Loucy (cell line): ENCODE data around the gene PLA2G4D.

Experiments used
- H2AFZ ChIP-seq: fragments of 200-600 bp; sonication (generic); 2 replicates; pipeline ENCODE4 v1.6.0; 2016; ENCODE audit warnings: antibody characterized with exemption, mild to moderate bottlenecking, low read length, moderate library complexity
- H3F3A ChIP-seq: fragments of 200-600 bp; 2 replicates; pipeline ENCODE4 v1.6.0; 2016; ENCODE audit warnings: antibody characterized with exemption, low read depth, mild to moderate bottlenecking
- H3K27me3 ChIP-seq: fragments of 200-600 bp; sonication (generic); 2 replicates; pipeline ENCODE4 v1.6.1; 2014; ENCODE audit warnings: low read length, mild to moderate bottlenecking; ENCODE audit not compliant: insufficient read depth, poor library complexity, severe bottlenecking
- H3K36me3 ChIP-seq: fragments of 200-600 bp; sonication (generic); 2 replicates; pipeline ENCODE4 v1.6.1; 2016; ENCODE audit warnings: low read length; ENCODE audit not compliant: insufficient read depth
- H3K4me1 ChIP-seq: fragments of 200-600 bp; sonication (generic); 2 replicates; pipeline ENCODE4 v1.5.1; 2014; ENCODE audit warnings: low read length, mild to moderate bottlenecking; ENCODE audit not compliant: insufficient read depth, poor library complexity, severe bottlenecking
- H3K4me2 ChIP-seq: fragments of 200-600 bp; sonication (generic); 2 replicates; pipeline ENCODE4 v1.6.0; 2014; ENCODE audit warnings: antibody characterized with exemption, low read length, low read depth, mild to moderate bottlenecking; ENCODE audit not compliant: poor library complexity, severe bottlenecking
- H3K4me3 ChIP-seq: fragments of 200-600 bp; sonication (generic); 2 replicates; pipeline ENCODE4 v1.5.1; 2014; ENCODE audit warnings: low read length, mild to moderate bottlenecking, mixed read lengths; ENCODE audit not compliant: poor library complexity, severe bottlenecking
- H3K79me2 ChIP-seq: fragments of 200-600 bp; sonication (generic); 2 replicates; pipeline ENCODE4 v1.6.1; 2014; ENCODE audit warnings: low read length; ENCODE audit not compliant: insufficient read depth
- H3K9ac ChIP-seq: fragments of 200-600 bp; sonication (generic); 2 replicates; pipeline ENCODE4 v1.6.0; 2014; ENCODE audit warnings: mild to moderate bottlenecking, low read depth, low read length, moderate library complexity; ENCODE audit not compliant: poor library complexity, severe bottlenecking
- H3K9me2 ChIP-seq: fragments of 200-600 bp; sonication (generic); replicated peaks from 2 replicates; pipeline ENCODE4 v1.6.1; 2016; ENCODE audit warnings: low read depth, low read length, mixed read lengths
- H3K9me3 ChIP-seq: fragments of 200-600 bp; sonication (generic); 2 replicates; pipeline ENCODE4 v1.6.1; 2014; ENCODE audit warnings: mild to moderate bottlenecking, antibody characterized with exemption, low read length, low read depth; ENCODE audit not compliant: insufficient read depth
- H4K20me1 ChIP-seq: fragments of 200-600 bp; sonication (generic); 2 replicates; pipeline ENCODE4 v1.6.0; 2014; ENCODE audit warnings: antibody characterized with exemption, low read length, mild to moderate bottlenecking; ENCODE audit not compliant: insufficient read depth, poor library complexity, severe bottlenecking
- EZH2phosphoT487 ChIP-seq: fragments of 200-600 bp; IDR thresholded peaks from 2 replicates; pipeline ENCODE4 v1.6.1; 2018; ENCODE audit warnings: antibody characterized with exemption, mild to moderate bottlenecking, moderate library complexity, borderline replicate concordance
- TF ChIP-seq, protein P1 (sequence below): fragments of 200-600 bp; sonication (generic); conservative IDR thresholded peaks from 2 replicates; pipeline ENCODE4 v1.5.1; 2014; ENCODE audit warnings: mild to moderate bottlenecking, antibody characterized with exemption, low read length

The PLA2G4D gene

DNA sequence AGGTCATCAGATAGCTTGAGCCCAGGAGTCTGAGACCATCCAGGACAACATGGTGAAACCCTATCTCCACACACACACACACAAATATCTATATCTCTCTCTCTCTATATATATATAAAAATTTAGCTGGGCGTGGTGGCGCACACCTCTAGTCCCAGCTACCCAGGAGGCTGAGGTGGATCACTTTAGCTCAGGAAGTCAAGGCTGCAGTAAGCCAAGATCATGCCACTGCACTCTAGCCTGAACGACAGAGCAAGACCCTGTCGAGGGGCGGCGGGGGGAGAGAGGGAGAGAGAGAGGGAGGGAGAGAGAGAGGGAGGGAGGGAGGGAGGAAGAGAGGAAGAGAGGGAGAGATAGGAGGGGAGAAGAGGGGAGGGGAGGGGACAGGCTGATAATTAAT lies 34.1 kb upstream of the PLA2G4D start:
- H3K9me3 ChIP-seq, result no peaks in the 10 kb centered on the region
- no peaks in the 10 kb centered on the region for H3F3A ChIP-seq
- no peaks in the 10 kb centered on the region for H3K36me3 ChIP-seq
- no peaks in the 10 kb centered on the region for H4K20me1 ChIP-seq
- H3K9ac ChIP-seq, result no peak overlapping the region
- no peaks in the 10 kb centered on the region for H3K9me2 ChIP-seq
- H3K79me2 ChIP-seq, result no peaks in the 10 kb centered on the region
- TF ChIP-seq, protein P1, sequence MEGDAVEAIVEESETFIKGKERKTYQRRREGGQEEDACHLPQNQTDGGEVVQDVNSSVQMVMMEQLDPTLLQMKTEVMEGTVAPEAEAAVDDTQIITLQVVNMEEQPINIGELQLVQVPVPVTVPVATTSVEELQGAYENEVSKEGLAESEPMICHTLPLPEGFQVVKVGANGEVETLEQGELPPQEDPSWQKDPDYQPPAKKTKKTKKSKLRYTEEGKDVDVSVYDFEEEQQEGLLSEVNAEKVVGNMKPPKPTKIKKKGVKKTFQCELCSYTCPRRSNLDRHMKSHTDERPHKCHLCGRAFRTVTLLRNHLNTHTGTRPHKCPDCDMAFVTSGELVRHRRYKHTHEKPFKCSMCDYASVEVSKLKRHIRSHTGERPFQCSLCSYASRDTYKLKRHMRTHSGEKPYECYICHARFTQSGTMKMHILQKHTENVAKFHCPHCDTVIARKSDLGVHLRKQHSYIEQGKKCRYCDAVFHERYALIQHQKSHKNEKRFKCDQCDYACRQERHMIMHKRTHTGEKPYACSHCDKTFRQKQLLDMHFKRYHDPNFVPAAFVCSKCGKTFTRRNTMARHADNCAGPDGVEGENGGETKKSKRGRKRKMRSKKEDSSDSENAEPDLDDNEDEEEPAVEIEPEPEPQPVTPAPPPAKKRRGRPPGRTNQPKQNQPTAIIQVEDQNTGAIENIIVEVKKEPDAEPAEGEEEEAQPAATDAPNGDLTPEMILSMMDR, result no peak
- TF ChIP-seq EZH2phosphoT487, result no peak
- no peak overlapping the region for H3K4me2 ChIP-seq
- no peak overlapping the region for H2AFZ ChIP-seq
- no peaks in the 10 kb centered on the region for H3K4me1 ChIP-seq
- H3K27me3 ChIP-seq, result no peaks in the 10 kb centered on the region
- H3K4me3 ChIP-seq, result no peak overlapping the region

DNA sequence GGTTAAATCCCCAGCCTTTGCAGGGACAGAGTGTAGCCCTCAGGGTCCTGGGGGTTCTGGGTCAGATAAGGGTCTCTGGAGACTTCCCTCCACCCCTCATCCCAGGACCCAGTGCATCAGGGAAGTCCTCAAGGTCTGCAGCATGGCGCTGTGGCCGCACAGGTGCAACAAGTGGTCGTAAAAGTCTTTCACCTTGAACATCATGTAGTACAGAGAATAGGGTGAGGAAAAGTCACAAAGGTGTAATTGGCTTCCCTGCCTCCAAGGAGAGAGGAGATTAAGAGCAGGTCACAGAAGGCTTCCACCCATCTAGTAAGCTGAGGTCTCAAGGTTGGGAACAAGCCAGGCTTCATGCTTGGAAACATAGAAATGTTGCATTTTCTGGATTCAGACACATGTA lies 29.2 kb upstream of the PLA2G4D start:
- no peaks in the 10 kb centered on the region for H4K20me1 ChIP-seq
- TF ChIP-seq, protein P1, result no peak
- TF ChIP-seq EZH2phosphoT487, result no peak
- no peak overlapping the region for H2AFZ ChIP-seq
- H3K4me1 ChIP-seq, result no peaks in the 10 kb centered on the region
- H3K79me2 ChIP-seq, result no peaks in the 10 kb centered on the region
- H3F3A ChIP-seq, result no peaks in the 10 kb centered on the region
- no peaks in the 10 kb centered on the region for H3K9me2 ChIP-seq
- H3K36me3 ChIP-seq, result no peaks in the 10 kb centered on the region
- no peak overlapping the region for H3K9ac ChIP-seq
- no peaks in the 10 kb centered on the region for H3K9me3 ChIP-seq
- no peaks in the 10 kb centered on the region for H3K27me3 ChIP-seq
- H3K4me3 ChIP-seq, result no peak overlapping the region
- no peak overlapping the region for H3K4me2 ChIP-seq

DNA sequence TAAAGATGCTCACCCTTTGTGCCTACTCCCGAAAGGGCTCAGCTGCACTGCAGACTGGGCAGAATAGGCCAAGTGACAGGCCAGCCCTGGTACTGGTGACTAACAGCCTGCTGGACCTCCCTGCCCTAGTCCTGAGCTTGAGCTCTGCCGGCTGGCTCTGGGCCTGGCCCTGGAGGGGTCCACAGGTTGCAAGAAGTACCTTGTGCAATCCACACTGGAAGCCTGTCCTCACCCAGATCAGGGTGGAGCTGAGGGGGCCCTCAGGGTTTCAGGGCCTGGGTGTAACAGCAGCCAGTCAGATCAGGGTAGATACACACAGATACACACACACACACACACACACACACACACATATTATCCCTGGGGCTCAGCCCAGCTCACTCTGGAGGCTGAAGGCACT lies 27.3 kb upstream of the PLA2G4D start:
- H3K4me2 ChIP-seq, result no peak overlapping the region

More for the DNA sequence above, 27.3 kb upstream of the PLA2G4D start:
- Histone ChIP-seq H3K9me3 (no peaks in the 10 kb centered on the region), H3K36me3 (no peaks in the 10 kb centered on the region), H3K4me1 (no peaks in the 10 kb centered on the region), H3K9ac (no peak overlapping the region), H3K4me3 (no peak overlapping the region), H3F3A (no peaks in the 10 kb centered on the region), H3K27me3 (no peaks in the 10 kb centered on the region), H4K20me1 (no peaks in the 10 kb centered on the region), H3K9me2 (no peaks in the 10 kb centered on the region), H2AFZ (no peak overlapping the region), H3K79me2 (no peaks in the 10 kb centered on the region)
- TF ChIP-seq EZH2phosphoT487, result no peak
- TF ChIP-seq, protein P1, result no peak
